Measurements from ENCODE around the gene SIAH2.

- TF ChIP-seq SP1 (IDR thresholded peaks at IDR 0.05) (no peak), FOXA1 (IDR thresholded peaks at IDR 0.05) (no peak), FOXK2 (IDR thresholded peaks at IDR 0.05) (no peak), ARNT (IDR thresholded peaks at IDR 0.05) (no peak), ELF4 (IDR thresholded peaks at IDR 0.05) (no peak), HDGF (IDR thresholded peaks at IDR 0.05; ENCODE audit: borderline replicate concordance) (no peak), FOXM1 (IDR thresholded peaks at IDR 0.05; ENCODE audit: borderline replicate concordance) (no peak), LEF1 (IDR thresholded peaks at IDR 0.05; ENCODE audit: borderline replicate concordance) (no peak), SUZ12 (IDR thresholded peaks at IDR 0.05) (no peak), TARDBP (IDR thresholded peaks at IDR 0.05) (no peak), CTBP1 (IDR thresholded peaks at IDR 0.05; ENCODE audit: borderline replicate concordance) (no peak), BHLHE40 (IDR thresholded peaks at IDR 0.05; ENCODE audit: borderline replicate concordance) (no peak)
Measured at GRCh38 chr3:150756491-150757059, 6.4 kb downstream of the SIAH2 start.
